Neural progenitor cell (in vitro differentiated cells): ENCODE data around the gene PKHD1. TPM values are rescaled to one million over a fixed set of nuclear protein-coding genes. Genes with fewer than 3 reads are reported as not detected.

ENCODE experiments used
- DNase-seq: peaks from one replicate; pipeline ENCODE4 v3.0.0-alpha.2; 2016; ENCODE audit warnings: low spot score
- H2AFZ ChIP-seq: fragments of 200-600 bp; sonication (generic); replicated peaks from 2 replicates; pipeline ENCODE4 v1.6.1; 2016; ENCODE audit warnings: antibody characterized with exemption
- H3F3A ChIP-seq: fragments of 200-600 bp; sonication (generic); 2 replicates; pipeline ENCODE4 v1.6.1; 2016; ENCODE audit warnings: antibody characterized with exemption, low read depth
- H3K27ac ChIP-seq: fragments of 200-600 bp; sonication (generic); 2 replicates; pipeline ENCODE4 v1.5.1; 2016; ENCODE audit warnings: mild to moderate bottlenecking
- H3K27me3 ChIP-seq: fragments of 200-600 bp; sonication (generic); 2 replicates; pipeline ENCODE4 v1.6.1; 2016; ENCODE audit warnings: mild to moderate bottlenecking, moderate library complexity
- H3K36me3 ChIP-seq: fragments of 200-600 bp; sonication (generic); 2 replicates; pipeline ENCODE4 v1.5.1; 2016
- H3K4me1 ChIP-seq: fragments of 200-600 bp; sonication (generic); 2 replicates; pipeline ENCODE4 v1.6.1; 2016; ENCODE audit warnings: mixed run types
- H3K4me2 ChIP-seq: fragments of 200-600 bp; sonication (generic); 2 replicates; pipeline ENCODE4 v1.6.1; 2016
- H3K4me3 ChIP-seq: fragments of 200-600 bp; sonication (generic); 2 replicates; pipeline ENCODE4 v1.5.1; 2016
- H3K79me2 ChIP-seq: fragments of 200-600 bp; sonication (generic); 2 replicates; pipeline ENCODE4 v1.6.1; 2016; ENCODE audit warnings: low read depth
- H3K9ac ChIP-seq: fragments of 200-600 bp; sonication (generic); 2 replicates; pipeline ENCODE4 v1.6.1; 2016
- H3K9me3 ChIP-seq: fragments of 200-600 bp; sonication (generic); 2 replicates; pipeline ENCODE4 v1.5.1; 2016; ENCODE audit warnings: low read depth
- H4K20me1 ChIP-seq: fragments of 200-600 bp; sonication (generic); 2 replicates; pipeline ENCODE4 v1.6.1; 2016; ENCODE audit warnings: low read depth
- H3K27ac Mint-ChIP-seq: 3 replicates; pipeline ENCODE4 v1.8.0; 2021; ENCODE audit warnings: mixed read lengths
- H3K27me3 Mint-ChIP-seq: 2 replicates; pipeline ENCODE4 v1.8.0; 2022; ENCODE audit warnings: low read depth, mild to moderate bottlenecking, inconsistent platforms, moderate library complexity, mixed read lengths; ENCODE audit not compliant: insufficient read depth
- H3K36me3 Mint-ChIP-seq: 3 replicates; pipeline ENCODE4 v1.8.0; 2021; ENCODE audit warnings: mixed read lengths
- H3K4me1 Mint-ChIP-seq: 3 replicates; pipeline ENCODE4 v1.8.0; 2021; ENCODE audit warnings: mixed read lengths
- H3K4me3 Mint-ChIP-seq: 3 replicates; pipeline ENCODE4 v1.8.0; 2021; ENCODE audit warnings: mild to moderate bottlenecking, moderate library complexity, mixed read lengths
- H3K9me3 Mint-ChIP-seq: 3 replicates; pipeline ENCODE4 v1.8.0; 2020; ENCODE audit warnings: mixed read lengths
- EZH2 ChIP-seq: fragments of 200-600 bp; sonication (generic); IDR thresholded peaks from 2 replicates; pipeline ENCODE4 v1.6.1; 2017; ENCODE audit warnings: antibody characterized with exemption, mild to moderate bottlenecking, moderate library complexity
- EZH2phosphoT487 ChIP-seq: fragments of 200-600 bp; sonication (generic); IDR thresholded peaks from 2 replicates; pipeline ENCODE4 v1.6.1; 2017; ENCODE audit warnings: antibody characterized with exemption
- total RNA-seq: library from RNA; depleted of rRNA; stranded (reverse); fragments of >200 nt; gene quantifications from 2 replicates; pipeline ENCODE4 v1.2.3, GENCODE V29; 2015; ENCODE audit warnings: low replicate concordance
- TF ChIP-seq, protein P1 (sequence below): fragments of 200-600 bp; sonication (generic); IDR thresholded peaks from 2 replicates; pipeline ENCODE4 v1.5.1; 2017; ENCODE audit warnings: antibody characterized with exemption, mild to moderate bottlenecking

PKHD1 gene
- total RNA-seq, 1 donor from 2014 or later, result 0.04 TPM

DNA sequence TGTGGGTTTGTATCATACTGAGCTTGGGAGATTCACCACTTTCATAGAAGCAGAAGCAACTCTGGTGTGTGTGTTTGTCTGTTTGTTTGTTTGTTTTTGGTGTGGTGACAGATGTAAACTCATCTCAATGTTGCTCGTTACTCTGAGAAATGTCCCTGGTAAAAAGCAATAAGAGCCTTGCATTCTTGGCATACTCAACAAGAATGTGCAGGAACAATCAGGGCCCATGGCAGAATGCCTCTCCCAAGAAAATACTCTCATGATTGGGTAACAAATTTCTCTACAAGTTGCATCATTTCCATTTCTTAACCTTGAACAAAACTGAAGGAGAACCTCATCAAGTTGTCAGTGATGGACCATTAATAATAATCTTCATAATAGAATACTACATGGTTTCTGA, 43.0 kb upstream of the PKHD1 start:
- no peaks in the 10 kb centered on the region for H3K9me3 ChIP-seq
- peaks cover 3% of the 10 kb centered on the region for H3K27me3 Mint-ChIP-seq
- H3K36me3 ChIP-seq, result no peaks in the 10 kb centered on the region
- H4K20me1 ChIP-seq, result no peaks in the 10 kb centered on the region
- H3K27ac Mint-ChIP-seq, result no peak overlapping the region
- DNase-seq, result no peak
- H3K79me2 ChIP-seq, result no peaks in the 10 kb centered on the region
- TF ChIP-seq, protein P1, sequence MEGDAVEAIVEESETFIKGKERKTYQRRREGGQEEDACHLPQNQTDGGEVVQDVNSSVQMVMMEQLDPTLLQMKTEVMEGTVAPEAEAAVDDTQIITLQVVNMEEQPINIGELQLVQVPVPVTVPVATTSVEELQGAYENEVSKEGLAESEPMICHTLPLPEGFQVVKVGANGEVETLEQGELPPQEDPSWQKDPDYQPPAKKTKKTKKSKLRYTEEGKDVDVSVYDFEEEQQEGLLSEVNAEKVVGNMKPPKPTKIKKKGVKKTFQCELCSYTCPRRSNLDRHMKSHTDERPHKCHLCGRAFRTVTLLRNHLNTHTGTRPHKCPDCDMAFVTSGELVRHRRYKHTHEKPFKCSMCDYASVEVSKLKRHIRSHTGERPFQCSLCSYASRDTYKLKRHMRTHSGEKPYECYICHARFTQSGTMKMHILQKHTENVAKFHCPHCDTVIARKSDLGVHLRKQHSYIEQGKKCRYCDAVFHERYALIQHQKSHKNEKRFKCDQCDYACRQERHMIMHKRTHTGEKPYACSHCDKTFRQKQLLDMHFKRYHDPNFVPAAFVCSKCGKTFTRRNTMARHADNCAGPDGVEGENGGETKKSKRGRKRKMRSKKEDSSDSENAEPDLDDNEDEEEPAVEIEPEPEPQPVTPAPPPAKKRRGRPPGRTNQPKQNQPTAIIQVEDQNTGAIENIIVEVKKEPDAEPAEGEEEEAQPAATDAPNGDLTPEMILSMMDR, result no peak
- TF ChIP-seq EZH2 (no peak), EZH2phosphoT487 (no peak)
- no peaks in the 10 kb centered on the region for H3K4me1 ChIP-seq
- no peak overlapping the region for H3K4me3 ChIP-seq
- H2AFZ ChIP-seq, result no peak overlapping the region
- H3F3A ChIP-seq, result no peaks in the 10 kb centered on the region
- H3K4me1 Mint-ChIP-seq, result no peaks in the 10 kb centered on the region
- no peak overlapping the region for H3K4me3 Mint-ChIP-seq
- no peaks in the 10 kb centered on the region for H3K9me3 Mint-ChIP-seq
- H3K9ac ChIP-seq, result no peak overlapping the region
- H3K4me2 ChIP-seq, result no peak overlapping the region
- no peaks in the 10 kb centered on the region for H3K36me3 Mint-ChIP-seq
- no peak overlapping the region for H3K27ac ChIP-seq
- H3K27me3 ChIP-seq, result no peaks in the 10 kb centered on the region

DNA sequence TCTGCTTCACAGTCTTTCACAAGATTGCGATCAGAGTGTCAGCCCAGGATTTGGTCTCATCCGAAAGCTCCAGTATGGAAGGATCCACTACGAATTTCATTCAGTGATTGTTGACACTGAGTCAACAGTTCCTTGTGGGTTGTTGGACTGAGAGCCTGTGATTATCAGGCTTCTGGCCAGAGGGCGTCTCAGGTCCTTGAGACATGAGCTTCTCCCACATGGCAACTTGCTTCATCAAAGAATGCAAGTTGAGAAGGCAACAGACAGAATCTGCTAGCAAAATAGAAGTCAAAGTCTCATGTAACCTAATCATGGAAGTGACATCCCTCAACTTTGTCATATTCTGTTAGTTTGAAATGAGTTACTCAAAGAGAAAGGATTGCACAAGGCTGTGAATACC, 40.5 kb upstream of the PKHD1 start:
- Histone ChIP-seq H3K4me3 (no peak overlapping the region), H3K9me3 (no peaks in the 10 kb centered on the region), H2AFZ (no peak overlapping the region), H3K79me2 (no peaks in the 10 kb centered on the region), H3K4me2 (no peak overlapping the region), H3F3A (no peaks in the 10 kb centered on the region), H3K27me3 (no peaks in the 10 kb centered on the region), H4K20me1 (no peaks in the 10 kb centered on the region), H3K4me1 (no peaks in the 10 kb centered on the region), H3K36me3 (no peaks in the 10 kb centered on the region), H3K9ac (no peak overlapping the region), H3K27ac (no peak overlapping the region)
- Mint-ChIP-seq H3K27me3 (no peaks in the 10 kb centered on the region), H3K36me3 (no peaks in the 10 kb centered on the region), H3K27ac (no peak overlapping the region), H3K4me1 (no peaks in the 10 kb centered on the region), H3K4me3 (no peak overlapping the region), H3K9me3 (no peaks in the 10 kb centered on the region)
- TF ChIP-seq, protein P1, result no peak
- TF ChIP-seq EZH2phosphoT487, result no peak
- TF ChIP-seq EZH2, result no peak
- no peak for DNase-seq

DNA sequence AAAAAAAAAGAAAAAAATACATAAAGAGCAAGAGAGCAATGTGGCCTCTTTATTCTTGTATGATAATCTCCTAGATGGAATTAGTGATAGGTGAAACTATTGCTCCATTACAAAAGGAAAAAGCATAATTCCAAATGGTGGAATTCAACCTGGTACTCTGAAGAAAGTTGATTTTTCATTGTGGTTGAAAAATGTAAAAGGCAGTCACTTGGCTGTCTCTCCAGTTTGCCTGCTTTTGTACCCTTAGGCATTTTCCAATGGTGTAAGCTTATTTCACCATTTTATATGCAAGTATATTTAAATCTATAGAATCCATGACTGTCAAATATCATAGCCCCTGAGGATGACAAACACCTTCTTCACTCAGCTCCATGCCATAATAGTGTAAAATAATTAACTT, 38.8 kb upstream of the PKHD1 start:
- Histone ChIP-seq H3K4me3 (no peak overlapping the region), H3K4me1 (no peaks in the 10 kb centered on the region), H2AFZ (no peak overlapping the region), H3K4me2 (no peak overlapping the region), H3K36me3 (no peaks in the 10 kb centered on the region), H3K27ac (no peak overlapping the region), H4K20me1 (no peaks in the 10 kb centered on the region), H3K9ac (no peak overlapping the region), H3K9me3 (no peaks in the 10 kb centered on the region), H3F3A (no peaks in the 10 kb centered on the region), H3K79me2 (no peaks in the 10 kb centered on the region), H3K27me3 (no peaks in the 10 kb centered on the region)
- TF ChIP-seq, protein P1, result no peak
- TF ChIP-seq EZH2phosphoT487, result no peak
- TF ChIP-seq EZH2, result no peak
- Mint-ChIP-seq H3K4me1 (no peaks in the 10 kb centered on the region), H3K27ac (no peak overlapping the region), H3K36me3 (no peaks in the 10 kb centered on the region), H3K9me3 (no peaks in the 10 kb centered on the region), H3K4me3 (no peak overlapping the region), H3K27me3 (no peaks in the 10 kb centered on the region)
- DNase-seq, result no peak

DNA sequence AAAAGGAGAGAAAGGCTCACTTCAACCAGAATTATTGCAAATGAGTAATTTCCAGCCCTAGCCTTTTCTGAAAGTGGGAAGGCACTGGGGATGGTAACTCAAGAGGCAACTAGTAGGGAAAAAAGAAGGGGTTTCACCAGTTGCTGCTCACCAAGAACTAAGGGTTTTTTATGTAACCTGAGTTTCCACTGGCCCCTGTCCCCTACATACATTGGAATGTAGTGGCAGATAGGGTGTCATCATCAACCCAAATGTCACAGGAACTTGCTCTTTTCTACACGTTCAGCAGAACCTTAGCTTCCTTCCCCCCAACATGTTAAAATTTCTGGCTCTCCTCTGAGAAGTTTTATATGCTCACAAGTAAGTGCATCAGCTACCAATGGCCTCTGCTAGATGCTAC, 38.2 kb upstream of the PKHD1 start:
- no peak overlapping the region for H3K4me3 Mint-ChIP-seq
- H3K27me3 Mint-ChIP-seq, result no peaks in the 10 kb centered on the region
- Histone ChIP-seq H4K20me1 (no peaks in the 10 kb centered on the region), H3K4me3 (no peak overlapping the region), H2AFZ (no peak overlapping the region), H3K27me3 (no peaks in the 10 kb centered on the region), H3K27ac (no peak overlapping the region), H3K9ac (no peak overlapping the region), H3K79me2 (no peaks in the 10 kb centered on the region), H3K9me3 (no peaks in the 10 kb centered on the region), H3K4me2 (no peak overlapping the region), H3K36me3 (no peaks in the 10 kb centered on the region), H3K4me1 (no peaks in the 10 kb centered on the region), H3F3A (no peaks in the 10 kb centered on the region)
- no peaks in the 10 kb centered on the region for H3K4me1 Mint-ChIP-seq
- no peak for DNase-seq
- no peaks in the 10 kb centered on the region for H3K9me3 Mint-ChIP-seq
- H3K36me3 Mint-ChIP-seq, result no peaks in the 10 kb centered on the region
- H3K27ac Mint-ChIP-seq, result no peak overlapping the region
- TF ChIP-seq, protein P1, result no peak
- no peak for TF ChIP-seq EZH2phosphoT487
- no peak for TF ChIP-seq EZH2
